PFSK-1 (cell line): Measurements from ENCODE around the gene DDX10.

Source experiments
- POLR2AphosphoS5 ChIP-seq: IDR thresholded peaks from 2 replicates; pipeline ENCODE4 v1.6.1; 2012; ENCODE audit warnings: low read depth, mild to moderate bottlenecking, control low read depth, low read length, moderate library complexity
- REST ChIP-seq, 2 experiments: IDR thresholded peaks; 2 replicates each; pipeline versions ENCODE4 v1.6.1 to v1.8.0; 2011 to 2012; ENCODE audit warnings: low read depth in 2 of 2, low read length in 2 of 2, control low read depth in 1 of 2, inconsistent platforms in 1 of 2, mild to moderate bottlenecking in 1 of 2, moderate library complexity in 1 of 2; ENCODE audit not compliant: insufficient read depth in 1 of 2
- SIN3A ChIP-seq: IDR thresholded peaks from 2 replicates; pipeline ENCODE4 v1.6.1; 2012; ENCODE audit warnings: mild to moderate bottlenecking, low read length, moderate library complexity, borderline replicate concordance; ENCODE audit not compliant: insufficient read depth
- TAF1 ChIP-seq: IDR thresholded peaks from 2 replicates; pipeline ENCODE4 v1.6.1; 2012; ENCODE audit warnings: low read length, control low read depth, borderline replicate concordance; ENCODE audit not compliant: insufficient read depth

DNA sequence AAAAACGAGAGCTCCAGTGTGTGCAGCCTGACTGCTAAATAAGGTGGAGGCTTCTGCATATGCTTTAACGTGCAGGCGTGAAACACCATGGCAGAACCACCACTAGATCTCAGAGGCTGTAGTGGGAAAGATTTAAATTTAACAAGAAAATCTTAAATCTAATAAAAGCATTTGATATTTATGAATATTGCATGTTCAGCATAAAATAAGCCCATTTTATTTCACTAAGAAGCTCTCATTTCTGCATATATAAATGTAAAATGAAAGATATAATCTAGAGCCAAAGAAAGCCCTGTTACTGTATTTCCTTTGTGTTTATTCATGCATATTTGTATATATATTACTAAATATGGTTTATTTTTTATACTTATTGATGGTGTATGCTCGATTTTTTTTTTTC is 188.3 kb downstream of the DDX10 start:
- TF ChIP-seq POLR2AphosphoS5 (no peak), REST (IDR thresholded peaks at IDR 0.05; ENCODE audit: insufficient read depth in 1 of 2, low read depth in 2 of 2, low read length in 2 of 2) (no peak), TAF1 (no peak), SIN3A (no peak)
